GM18511 (cell line): ENCODE data around the gene MEIS1.

Experiments
- ATAC-seq: cut with Tn5 transposase; IDR thresholded peaks from one replicate; pipeline ENCODE4 v1.9.1; 2021; ENCODE audit warnings: mild to moderate bottlenecking, moderate library complexity; ENCODE audit not compliant: unreplicated experiment

The MEIS1 gene

GRCh38 chr2:66443186-66443978 lies 8.5 kb downstream of the MEIS1 start:
- no peak for ATAC-seq

DNA sequence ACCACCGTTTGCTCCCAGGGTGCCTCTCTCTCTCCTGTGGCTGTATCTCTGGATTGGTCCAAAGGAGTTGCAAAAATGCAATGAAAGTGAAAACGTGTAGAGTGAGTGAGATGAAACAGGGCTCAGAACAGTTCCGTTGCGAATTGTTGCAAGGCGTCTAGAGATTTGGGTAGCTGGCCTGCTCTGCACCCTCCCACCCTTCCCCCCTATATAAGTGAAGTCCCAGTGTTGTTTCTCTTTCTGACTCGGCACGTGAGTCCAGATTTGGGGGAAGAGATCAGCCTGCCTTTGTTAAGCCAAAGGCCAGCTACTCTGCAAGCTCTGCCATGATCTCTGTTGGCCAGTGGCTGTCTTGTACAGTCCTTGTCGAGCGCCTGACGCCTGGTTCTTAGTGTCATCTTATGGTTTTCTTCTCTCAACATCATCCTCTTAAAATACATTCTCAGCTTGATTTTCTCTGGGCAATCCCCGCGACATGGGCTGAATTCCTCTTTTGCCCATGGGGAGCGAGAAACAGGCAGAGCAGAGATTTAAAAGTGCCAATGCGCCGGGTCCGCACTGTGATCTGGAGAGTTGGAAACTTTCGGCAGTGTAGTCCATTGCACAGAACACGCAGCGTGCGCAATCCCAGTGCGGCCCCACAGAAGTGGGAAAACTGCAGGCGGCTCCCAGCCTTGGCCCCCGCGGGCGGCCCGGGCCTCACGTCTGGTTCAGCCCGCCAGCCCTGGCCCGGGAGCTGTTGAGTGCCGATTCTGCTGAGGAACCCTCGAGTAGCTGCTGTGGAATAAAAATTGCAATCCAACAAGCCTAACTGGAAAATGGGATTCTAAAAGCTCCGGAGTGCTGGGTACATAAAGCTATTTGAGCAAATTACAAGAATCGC lies 9.3 kb downstream of the MEIS1 start:
- ATAC-seq = no peak

GRCh38 chr2:66445076-66445924 lies 10.4 kb downstream of the MEIS1 start:
- ATAC-seq = no peak

DNA sequence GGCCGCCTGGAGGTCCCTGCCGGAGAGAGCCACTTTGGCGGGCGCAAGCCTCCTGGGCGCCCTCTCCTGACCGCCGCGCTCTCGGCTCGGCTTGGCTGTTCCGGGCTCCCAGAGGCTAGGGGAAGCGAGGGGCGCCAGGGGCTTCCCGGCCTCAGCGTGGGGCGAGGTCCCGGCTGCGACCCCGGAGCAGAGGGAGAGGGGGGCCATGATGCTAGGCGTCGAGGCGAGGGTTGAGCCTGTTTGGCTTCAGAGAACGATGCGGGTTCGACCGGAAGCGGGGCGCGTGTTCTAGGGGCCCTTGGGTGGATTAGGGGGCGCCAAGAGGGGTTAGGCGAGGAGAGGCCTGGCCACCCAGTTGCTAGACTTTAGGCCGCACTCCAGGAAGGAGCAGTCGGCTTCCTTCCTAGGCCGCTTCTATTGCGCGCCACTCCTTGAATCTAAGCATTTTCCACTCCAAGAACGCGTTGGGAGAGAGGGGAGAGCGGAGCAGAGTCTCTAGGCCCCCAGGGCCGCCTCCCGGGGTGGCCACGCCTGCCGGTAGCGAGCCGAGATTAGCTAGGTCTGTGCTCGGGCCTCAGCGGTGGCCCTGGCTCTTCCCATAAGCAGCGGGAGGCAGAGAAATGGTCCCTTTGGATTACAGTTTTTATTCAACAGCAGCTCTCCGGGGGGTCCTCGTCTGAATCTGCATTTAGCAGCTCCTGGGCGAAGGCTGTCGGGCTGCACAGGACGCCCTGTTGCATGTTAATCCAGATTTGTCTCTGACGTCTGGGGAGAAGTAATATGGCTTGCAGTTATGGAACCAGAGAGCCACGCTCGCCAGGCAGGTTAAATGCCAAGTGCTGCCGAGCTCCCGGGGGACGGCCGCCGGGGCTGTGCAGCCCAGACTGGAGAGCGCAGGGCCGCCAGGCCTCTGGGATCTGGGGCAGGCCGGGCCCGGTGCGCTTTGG lies 11.3 kb downstream of the MEIS1 start:
- ATAC-seq = no peak

DNA sequence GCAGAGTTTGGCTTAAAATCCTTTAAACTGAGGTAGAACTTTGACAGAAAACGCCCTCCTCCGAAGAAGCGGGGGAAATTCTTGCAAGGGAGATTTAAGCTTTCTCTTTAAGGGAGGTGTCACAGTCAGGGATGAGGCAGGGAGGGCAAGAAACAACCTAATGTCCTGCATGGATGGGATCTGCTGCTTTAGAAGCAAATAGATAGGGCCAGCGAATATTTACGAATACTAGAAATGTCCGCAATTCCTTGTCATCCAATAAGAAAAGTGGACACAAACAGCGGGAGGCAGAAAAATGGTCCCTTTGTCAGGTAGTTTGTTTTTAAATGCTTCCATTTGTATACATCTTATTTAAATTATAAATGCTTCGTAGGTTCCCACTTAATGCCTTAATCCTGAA lies 12.0 kb downstream of the MEIS1 start:
- ATAC-seq = no peak

GRCh38 chr2:66447677-66448076 lies 12.8 kb downstream of the MEIS1 start:
- ATAC-seq = no peak

GRCh38 chr2:66448136-66448991 lies 13.4 kb downstream of the MEIS1 start:
- no peak for ATAC-seq

DNA sequence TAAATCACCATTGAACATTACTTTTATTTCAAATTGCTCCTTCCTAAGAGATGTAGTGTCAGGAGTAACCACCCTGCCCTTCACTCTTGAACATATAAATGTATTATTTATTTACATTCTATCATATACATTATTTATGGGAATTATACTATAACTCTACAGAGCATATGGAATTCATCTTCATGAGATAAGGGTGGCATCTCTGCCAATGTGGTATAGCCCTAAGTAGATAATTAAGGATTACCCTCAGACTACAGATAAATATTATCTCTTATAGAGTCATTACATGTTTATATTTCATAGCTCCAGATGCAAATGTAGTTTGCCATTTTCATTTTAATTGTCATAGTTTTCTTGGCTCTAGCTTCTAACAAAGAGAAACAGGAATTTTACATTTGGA lies 17.3 kb downstream of the MEIS1 start:
- ATAC-seq = no peak

- ATAC-seq = no peak
These were observed 18.0 kb downstream of the MEIS1 start for GRCh38 chr2:66452917-66453316.

- no peak for ATAC-seq
These were observed 20.6 kb downstream of the MEIS1 start for GRCh38 chr2:66455490-66455889.

DNA sequence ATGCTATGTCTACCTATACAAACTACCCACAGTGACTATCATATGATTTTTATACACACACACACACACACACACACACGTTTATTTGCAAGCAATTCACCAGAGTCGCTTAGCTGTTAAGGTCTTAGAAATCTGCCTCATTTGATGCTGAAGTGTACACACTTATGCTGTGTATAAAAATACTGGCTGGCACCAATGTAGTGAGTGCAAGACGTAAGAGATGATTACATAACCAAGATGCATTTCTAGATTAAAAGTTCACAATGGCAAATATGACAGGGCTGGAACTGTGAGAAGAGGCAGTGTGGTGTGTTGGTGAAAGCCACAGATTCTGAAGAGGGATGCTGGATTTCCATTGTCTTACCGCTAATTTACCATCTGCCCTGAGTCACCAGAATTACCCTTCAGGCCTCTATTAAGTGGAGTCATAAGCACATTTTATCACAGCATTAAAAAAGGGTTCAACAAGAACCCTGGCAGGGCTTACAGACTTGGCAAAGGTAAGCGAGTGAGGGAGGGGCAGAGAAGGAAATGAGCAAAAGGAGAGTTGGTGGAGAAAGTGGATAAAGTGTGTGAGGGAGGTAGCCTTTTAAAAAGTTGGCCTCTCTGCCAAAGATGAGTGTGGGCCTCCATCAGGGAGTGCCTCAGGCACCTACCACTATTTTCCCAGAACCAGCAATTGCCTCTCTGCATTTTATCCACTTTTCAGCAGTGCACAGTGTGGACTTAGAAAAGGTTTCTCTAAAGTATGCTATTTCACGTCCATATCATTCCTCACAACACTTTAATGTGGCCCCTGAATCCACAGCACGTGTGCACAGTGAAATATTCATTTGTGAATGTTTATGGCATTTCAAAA lies 21.5 kb downstream of the MEIS1 start:
- ATAC-seq = no peak

- no peak for ATAC-seq
These were observed 22.6 kb downstream of the MEIS1 start for GRCh38 chr2:66457545-66457944.

DNA sequence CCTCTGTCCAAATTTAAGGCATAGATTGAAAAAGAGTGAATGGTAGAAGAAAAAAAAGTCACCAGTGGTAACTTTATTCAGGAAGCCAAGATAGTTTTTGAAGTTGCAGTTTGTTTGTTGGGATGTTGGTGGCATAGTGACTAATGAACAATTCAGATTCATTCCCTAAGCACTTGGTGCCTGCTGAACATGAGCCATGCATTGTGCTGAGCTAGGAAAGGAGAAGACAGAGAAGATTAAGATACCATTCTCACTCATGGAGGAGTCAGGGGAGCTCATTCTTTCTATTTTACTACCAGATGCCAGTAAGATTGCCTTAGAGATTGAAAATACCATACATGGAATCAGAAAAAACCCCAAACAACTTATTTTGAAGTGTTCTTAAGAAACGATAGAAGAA lies 25.1 kb downstream of the MEIS1 start:
- no peak for ATAC-seq

GRCh38 chr2:66461001-66461663 lies 26.2 kb downstream of the MEIS1 start:
- no peak for ATAC-seq

- no peak for ATAC-seq
These were observed 27.0 kb downstream of the MEIS1 start for GRCh38 chr2:66461664-66462500.

DNA sequence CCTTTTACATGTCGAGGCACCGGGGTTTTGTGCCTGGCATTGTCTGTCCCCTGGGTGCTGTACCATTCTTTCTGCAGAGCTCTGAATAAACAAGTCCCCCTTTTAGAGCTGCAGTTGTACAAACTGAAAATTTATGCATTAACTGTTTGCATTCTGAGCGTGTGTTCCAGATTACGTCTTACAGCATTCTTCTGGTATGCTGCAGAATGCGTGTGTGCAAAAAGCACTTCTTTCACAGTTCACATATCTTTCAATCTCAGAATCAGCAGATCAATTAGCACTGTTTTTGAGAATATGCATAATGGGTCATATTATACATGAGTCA lies 27.5 kb downstream of the MEIS1 start:
- ATAC-seq = no peak

DNA sequence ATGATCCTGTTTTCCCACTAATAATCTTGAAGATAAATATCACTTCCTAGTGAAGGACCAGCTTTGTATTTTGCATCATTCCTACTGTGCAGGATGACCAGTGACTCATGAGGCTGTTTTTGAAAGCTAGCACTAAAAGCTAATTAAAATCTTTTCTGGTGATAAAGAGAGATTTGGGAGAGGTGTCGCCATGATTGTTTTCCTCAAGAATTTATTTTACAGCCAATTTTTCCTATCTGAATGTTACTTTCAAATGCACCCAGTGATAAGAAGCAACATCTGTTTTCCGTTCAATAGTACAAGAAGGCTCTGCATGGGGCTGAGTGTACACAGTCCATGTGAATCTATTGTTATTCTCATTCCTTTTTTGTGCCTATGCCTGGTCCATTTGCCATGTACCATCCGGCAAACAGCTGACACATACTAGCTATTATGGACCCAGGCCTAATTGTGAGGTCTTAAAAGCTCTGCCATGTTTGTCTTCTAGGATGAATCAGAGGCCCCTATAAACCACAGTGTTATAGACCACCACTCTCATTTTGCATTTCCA lies 28.4 kb downstream of the MEIS1 start:
- no peak for ATAC-seq
